Esophagus muscularis mucosa (tissue), 4 donors: Measurements from ENCODE around the gene IFNL4.

Experiments
- EP300 ChIP-seq: sonication (generic); formaldehyde crosslinking; IDR thresholded peaks from one replicate; pipeline ENCODE4 v1.6.1; 2017; ENCODE audit warnings: antibody characterized with exemption
- POLR2A ChIP-seq: fragments of 450-650 bp; IDR thresholded peaks from one replicate; pipeline ENCODE4 v1.6.1; 2017; ENCODE audit warnings: antibody characterized with exemption, moderate library complexity, mild to moderate bottlenecking, low read depth
- TF ChIP-seq, protein P1 (sequence below), 3 experiments: fragments of 200-600 bp in 2 of 3; fragments of 450-650 bp in 1 of 3; sonication (generic) in 2 of 3; IDR thresholded peaks; one replicate each; pipeline ENCODE4 v1.5.1; 2017 to 2019; ENCODE audit warnings: antibody characterized with exemption in 3 of 3, mild to moderate bottlenecking in 2 of 3, moderate library complexity in 1 of 3

DNA sequence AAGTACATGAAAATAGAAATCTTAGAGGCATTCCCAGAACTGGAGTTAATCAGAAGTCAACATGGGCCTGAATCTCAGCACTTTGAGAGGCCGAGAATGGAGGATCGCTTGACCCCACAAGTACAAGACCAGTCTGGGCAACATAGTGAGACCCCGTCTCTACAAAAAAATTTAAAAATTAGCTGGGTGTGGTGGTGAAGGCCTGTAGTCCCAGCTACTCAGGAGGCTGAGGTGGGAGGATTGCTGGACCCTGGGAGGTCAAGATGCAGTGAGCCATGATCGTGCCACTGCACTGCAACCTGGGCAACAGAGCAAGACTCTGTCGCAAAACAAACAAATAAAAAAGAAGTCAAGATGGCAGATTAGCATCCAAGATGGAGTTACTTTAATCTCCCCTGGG is 28.1 kb upstream of the IFNL4 start:
- TF ChIP-seq, protein P1, sequence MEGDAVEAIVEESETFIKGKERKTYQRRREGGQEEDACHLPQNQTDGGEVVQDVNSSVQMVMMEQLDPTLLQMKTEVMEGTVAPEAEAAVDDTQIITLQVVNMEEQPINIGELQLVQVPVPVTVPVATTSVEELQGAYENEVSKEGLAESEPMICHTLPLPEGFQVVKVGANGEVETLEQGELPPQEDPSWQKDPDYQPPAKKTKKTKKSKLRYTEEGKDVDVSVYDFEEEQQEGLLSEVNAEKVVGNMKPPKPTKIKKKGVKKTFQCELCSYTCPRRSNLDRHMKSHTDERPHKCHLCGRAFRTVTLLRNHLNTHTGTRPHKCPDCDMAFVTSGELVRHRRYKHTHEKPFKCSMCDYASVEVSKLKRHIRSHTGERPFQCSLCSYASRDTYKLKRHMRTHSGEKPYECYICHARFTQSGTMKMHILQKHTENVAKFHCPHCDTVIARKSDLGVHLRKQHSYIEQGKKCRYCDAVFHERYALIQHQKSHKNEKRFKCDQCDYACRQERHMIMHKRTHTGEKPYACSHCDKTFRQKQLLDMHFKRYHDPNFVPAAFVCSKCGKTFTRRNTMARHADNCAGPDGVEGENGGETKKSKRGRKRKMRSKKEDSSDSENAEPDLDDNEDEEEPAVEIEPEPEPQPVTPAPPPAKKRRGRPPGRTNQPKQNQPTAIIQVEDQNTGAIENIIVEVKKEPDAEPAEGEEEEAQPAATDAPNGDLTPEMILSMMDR (IDR thresholded peaks at IDR 0.05): no peak
- no peak for TF ChIP-seq POLR2A
- TF ChIP-seq EP300: no peak
